Transverse colon (tissue), 4 donors: ENCODE measurements around the gene ACOX2.

ENCODE experiments used
- CTCF ChIP-seq, 5 experiments: fragments of 200-600 bp in 3 of 5; fragments of 450-650 bp in 2 of 5; sonication (generic) in 3 of 5; IDR thresholded peaks; 1 replicate in 2 of 5; 2 replicates in 3 of 5; pipeline ENCODE4 v1.5.1; 2016 to 2017; ENCODE audit warnings: antibody characterized with exemption in 5 of 5, inconsistent platforms in 3 of 5, mild to moderate bottlenecking in 2 of 5, moderate library complexity in 1 of 5
- POLR2A ChIP-seq: fragments of 450-650 bp; IDR thresholded peaks from one replicate; pipeline ENCODE4 v1.6.1; 2016; ENCODE audit warnings: antibody characterized with exemption, mild to moderate bottlenecking, moderate library complexity
- POLR2AphosphoS5 ChIP-seq, 3 donors: sonication (generic); formaldehyde crosslinking; IDR thresholded peaks; one replicate each; pipeline ENCODE4 v1.6.1; 2016; ENCODE audit warnings: antibody characterized with exemption in 3 of 3

- TF ChIP-seq CTCF (IDR thresholded peaks at IDR 0.05), result no peak
- TF ChIP-seq POLR2AphosphoS5 (IDR thresholded peaks at IDR 0.05), result no peak
- no peak for TF ChIP-seq POLR2A
Observed at GRCh38 chr3:58557491-58557890, 20.5 kb upstream of the ACOX2 start.
